SK-N-MC (cell line): ENCODE data around the gene AFF2.

ENCODE experiments used
- EZH2 ChIP-seq: fragments of 200-600 bp; sonication (generic); IDR thresholded peaks from one replicate; pipeline ENCODE4 v1.6.1; 2017; ENCODE audit warnings: antibody characterized with exemption
- FOXP2 ChIP-seq: optimal IDR thresholded peaks from 2 replicates; pipeline ENCODE3; 2011; ENCODE audit warnings: mild to moderate bottlenecking, moderate library complexity; ENCODE audit not compliant: insufficient read depth; ENCODE audit errors: extremely low read length, control extremely low read depth
- POLR2AphosphoS5 ChIP-seq: IDR thresholded peaks from 2 replicates; pipeline ENCODE4 v1.6.1; 2012; ENCODE audit warnings: mild to moderate bottlenecking, low read depth, low read length, borderline replicate concordance

DNA sequence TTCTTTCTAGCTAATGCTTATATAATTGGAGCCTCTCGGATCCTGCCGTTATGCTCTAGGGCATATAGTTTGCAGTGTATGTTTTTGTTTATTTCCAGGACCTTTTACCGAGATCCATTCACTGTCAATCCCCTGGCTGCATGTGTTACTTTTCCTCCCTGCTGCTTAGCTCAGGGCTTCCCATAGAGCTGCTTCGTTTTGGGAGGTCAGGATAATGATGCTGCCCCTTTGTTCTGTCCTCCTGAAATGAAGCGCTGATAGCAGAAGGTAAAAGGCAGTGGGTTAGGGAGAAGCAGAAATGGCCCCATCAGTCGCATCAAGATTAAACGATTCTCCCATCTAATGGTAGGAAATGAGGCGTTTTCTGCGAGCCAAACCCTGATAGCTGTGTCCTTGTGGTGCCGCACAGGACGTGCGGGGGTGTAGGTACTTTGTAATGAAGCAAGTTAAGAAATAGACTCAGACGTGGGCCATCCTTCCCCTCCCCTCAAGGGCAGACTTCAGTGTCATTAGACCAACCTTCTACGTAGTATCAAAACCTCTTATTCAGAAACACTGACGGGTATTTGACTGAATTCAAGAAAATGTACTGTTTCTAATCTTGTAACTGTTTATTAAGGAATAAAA lies 37.3 kb downstream of the AFF2 start:
- no peak for TF ChIP-seq POLR2AphosphoS5
- no peak for TF ChIP-seq EZH2
- TF ChIP-seq FOXP2, result no peak
